Fibroblast of pulmonary artery (primary cell): ENCODE data around the gene SSMEM1.
"Not testable (repeated sequence)": the region's sequence is repeated elsewhere in the genome, so short reads cannot be mapped to it uniquely, and the experiment has no call there.

Experiments used
- DNase-seq: peaks from one replicate; pipeline ENCODE4 v3.0.0-alpha.2; 2010; ENCODE audit warnings: low read depth
- H3K4me3 ChIP-seq: replicated peaks from 2 replicates; pipeline ENCODE4 v1.5.1; 2011; ENCODE audit warnings: low read depth, mild to moderate bottlenecking, control low read depth, low read length, moderate library complexity
- TF ChIP-seq, protein P1 (sequence below): IDR thresholded peaks from 2 replicates; pipeline ENCODE4 v1.5.1; 2011; ENCODE audit warnings: mild to moderate bottlenecking, control low read depth, low read length, inconsistent platforms; ENCODE audit errors: missing control alignments

Gene SSMEM1

DNA sequence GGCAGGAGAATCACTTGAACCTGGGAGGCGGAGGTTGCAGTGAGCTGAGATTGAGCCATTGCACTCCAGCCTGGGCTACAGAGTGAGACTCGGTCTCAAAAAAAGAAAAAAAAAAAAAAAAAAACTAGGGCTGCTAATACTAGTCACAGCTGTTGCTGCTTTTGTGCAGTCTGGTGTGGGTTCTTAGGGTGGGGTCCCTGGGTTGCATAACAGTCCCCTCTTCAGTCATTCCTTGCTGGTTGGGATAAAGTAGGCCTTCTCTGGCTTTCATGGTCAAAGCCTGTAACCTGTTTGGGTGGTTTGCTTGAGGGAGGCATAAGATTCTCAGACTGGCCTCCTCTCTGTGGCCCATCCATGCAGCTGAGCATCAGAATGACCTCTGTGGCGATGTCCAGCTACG, 14.1 kb downstream of the SSMEM1 start:
- no peak overlapping the region for H3K4me3 ChIP-seq
- TF ChIP-seq, protein P1, sequence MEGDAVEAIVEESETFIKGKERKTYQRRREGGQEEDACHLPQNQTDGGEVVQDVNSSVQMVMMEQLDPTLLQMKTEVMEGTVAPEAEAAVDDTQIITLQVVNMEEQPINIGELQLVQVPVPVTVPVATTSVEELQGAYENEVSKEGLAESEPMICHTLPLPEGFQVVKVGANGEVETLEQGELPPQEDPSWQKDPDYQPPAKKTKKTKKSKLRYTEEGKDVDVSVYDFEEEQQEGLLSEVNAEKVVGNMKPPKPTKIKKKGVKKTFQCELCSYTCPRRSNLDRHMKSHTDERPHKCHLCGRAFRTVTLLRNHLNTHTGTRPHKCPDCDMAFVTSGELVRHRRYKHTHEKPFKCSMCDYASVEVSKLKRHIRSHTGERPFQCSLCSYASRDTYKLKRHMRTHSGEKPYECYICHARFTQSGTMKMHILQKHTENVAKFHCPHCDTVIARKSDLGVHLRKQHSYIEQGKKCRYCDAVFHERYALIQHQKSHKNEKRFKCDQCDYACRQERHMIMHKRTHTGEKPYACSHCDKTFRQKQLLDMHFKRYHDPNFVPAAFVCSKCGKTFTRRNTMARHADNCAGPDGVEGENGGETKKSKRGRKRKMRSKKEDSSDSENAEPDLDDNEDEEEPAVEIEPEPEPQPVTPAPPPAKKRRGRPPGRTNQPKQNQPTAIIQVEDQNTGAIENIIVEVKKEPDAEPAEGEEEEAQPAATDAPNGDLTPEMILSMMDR, result no peak
- DNase-seq, result no peak

DNA sequence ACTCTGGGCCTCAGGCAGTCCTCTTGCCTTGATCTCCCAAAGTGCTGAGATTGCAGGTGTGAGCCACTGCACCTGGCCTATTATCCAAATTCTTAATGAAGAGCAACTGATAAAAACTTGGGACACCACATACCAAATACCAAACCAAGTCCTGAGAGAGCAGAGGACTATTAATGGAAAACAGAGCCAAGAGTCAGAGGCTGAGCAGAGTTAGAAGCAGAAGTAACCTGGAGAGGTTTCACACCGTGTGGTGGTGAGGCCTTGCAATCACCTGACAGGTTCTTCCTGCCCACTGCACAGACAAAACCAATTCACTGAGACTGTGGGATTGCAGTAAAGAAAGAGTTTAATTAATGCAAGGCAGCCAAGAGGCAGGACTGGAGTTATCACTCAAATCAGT, 16.0 kb downstream of the SSMEM1 start:
- TF ChIP-seq, protein P1, result no peak
- DNase-seq, result no peak
- H3K4me3 ChIP-seq, result no peak overlapping the region

DNA sequence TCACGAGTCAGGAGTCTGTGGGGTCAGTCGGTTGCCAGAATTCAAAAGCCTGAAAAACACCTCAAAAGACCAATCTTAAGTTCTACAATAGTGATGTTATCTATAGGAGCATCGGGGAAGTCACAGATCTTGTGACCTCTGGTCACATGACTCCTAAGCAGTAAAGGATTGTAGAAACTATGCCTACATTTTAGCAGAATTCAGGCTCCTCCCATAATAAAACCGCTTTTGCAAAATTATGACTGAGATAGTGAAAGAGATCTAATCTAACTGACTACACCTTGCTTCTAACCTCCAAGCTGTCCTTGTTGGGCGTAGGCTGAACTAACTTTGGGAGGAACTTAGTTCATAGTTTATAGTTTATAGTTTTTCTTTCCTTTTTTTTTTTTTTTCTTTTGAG, 16.6 kb downstream of the SSMEM1 start:
- H3K4me3 ChIP-seq, result no peak overlapping the region
- TF ChIP-seq, protein P1, result no peak
- no peak for DNase-seq

DNA sequence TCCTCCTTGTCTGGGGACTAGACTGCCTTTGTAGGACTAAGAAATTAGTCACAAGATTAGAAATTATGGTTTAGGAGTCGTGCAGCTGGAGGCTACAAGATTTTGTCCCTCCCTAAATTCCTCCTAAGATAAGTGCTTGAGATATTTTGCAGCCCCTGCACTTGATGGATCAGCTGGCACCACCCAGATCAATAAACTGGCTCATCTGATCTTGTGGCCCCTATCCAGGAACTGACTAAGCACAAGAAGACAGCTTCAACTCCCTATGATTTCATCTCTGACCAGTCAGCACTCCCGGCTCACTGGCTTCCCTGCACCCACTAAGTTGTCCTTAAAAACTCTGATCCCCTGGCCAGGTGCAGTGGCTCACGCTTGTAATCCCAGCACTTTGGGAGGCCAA, 17.3 kb downstream of the SSMEM1 start:
- peak; percentile 22 for DNase-seq

DNA sequence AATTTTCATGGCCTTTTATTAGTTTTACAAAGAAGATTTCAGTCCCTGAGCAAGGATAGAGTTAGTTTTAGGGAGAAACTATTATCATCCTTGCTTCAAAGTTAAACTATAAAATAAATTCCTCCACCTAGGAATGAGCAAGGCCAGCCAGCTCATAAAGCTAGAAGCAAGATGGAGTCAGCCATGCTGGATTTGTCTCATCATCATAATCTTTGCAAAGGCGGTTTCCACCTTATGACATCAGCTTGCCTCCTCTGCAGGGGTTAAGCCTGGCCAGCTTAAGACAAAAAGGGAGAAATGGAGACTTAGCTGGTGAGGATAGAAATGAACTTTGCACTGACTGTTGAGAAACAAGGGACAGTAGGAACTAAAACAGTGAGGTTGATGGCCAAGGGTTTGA, 18.7 kb downstream of the SSMEM1 start:
- H3K4me3 ChIP-seq, result no peak overlapping the region
- DNase-seq, result no peak
- TF ChIP-seq, protein P1, result no peak

More for the DNA sequence above, 17.3 kb downstream of the SSMEM1 start:
- H3K4me3 ChIP-seq, result not testable (repeated sequence)

DNA sequence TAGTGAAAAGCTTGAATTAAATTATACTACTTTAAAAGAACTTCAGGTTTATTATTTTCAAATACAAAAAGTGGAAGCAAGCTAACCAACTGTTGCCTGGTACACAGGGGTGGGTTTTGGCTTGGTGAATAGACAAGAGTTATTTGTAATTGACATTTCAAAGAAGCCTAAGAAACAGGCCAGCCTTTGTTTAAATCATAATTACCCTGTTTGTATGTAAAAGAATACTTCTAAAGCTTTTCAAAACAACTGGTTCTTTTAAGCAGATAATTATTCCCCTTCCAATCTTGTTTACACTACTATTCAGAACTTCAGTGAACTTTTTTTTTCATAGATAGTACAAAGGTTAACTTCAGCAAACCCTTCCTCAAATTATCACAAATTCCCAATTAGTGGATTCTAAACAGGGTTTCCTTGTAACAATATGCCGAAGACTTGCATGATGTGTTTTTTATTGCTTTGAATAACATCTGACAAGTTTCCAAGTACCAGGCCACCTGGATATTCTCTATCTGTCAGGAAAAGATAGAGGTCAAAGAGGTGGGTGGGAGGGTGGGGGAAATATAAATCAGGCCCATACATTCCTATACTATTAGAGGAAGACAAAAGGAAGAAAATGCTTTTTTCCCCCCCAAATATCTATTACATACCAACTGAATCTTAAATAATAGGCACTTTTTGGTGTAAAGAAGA, 20.4 kb downstream of the SSMEM1 start:
- no peak overlapping the region for H3K4me3 ChIP-seq
- TF ChIP-seq, protein P1, result no peak
- no peak for DNase-seq

DNA sequence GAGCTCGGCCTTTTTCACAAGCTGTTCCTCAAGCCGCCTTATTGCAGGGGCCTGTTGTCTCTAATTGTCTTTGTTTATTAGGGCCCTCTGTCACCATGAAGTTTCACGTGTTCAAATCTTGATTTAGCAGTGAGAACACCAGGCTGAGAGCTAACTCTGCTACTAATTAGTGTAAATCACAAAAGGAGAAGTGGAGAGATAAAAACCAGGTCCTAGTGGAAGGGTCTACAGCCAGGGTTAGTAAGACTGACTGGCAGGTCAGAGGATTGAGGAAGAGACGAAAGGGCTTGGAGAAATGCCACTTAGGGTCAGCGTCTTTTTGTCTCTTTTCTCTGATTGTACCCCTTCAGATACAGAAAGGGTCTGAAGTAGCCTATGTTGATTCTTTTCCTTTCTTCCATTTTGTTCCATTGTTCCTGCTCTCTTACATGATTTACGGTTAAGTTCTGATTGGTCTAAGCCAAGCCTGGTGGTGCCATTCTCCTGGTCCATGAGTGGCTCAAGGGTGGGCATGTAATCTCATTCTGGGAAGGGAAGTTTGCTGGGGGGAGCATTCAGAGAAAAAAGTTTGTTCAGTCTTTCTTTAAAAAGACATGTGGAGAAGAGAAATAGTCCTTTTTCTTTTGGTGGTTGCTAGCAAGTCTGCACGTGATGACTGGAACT, 21.3 kb downstream of the SSMEM1 start:
- H3K4me3 ChIP-seq, result no peak overlapping the region
- no peak for DNase-seq

DNA sequence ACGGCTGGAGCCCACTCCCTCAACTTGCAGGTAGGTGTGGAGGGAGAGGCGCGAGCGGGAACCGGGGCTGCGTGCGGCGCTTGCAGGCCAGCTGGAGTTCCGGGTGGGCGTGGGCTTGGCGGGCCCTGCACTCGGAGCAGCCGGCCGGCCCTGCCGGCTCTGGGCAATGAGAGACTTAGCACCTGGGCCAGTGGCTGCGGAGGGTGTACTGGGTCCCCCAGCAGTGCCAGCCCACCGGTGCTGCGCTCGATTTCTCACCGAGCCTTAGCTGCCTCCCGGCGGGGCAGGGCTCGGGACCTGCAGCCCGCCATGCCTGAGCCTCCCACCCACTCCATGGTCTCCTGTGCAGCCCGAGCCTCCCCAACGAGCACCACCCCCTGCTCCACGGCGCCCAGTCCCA, 22.3 kb downstream of the SSMEM1 start:
- H3K4me3 ChIP-seq, DNase-seq: not testable (repeated sequence)

More for the DNA sequence above, 21.3 kb downstream of the SSMEM1 start:
- TF ChIP-seq, protein P1, result no peak
